Upper lobe of left lung (tissue), 6 donors: Measurements from ENCODE around the gene CR1. TPM values are rescaled to one million over a fixed set of nuclear protein-coding genes. Genes with fewer than 3 reads are reported as not detected.
"Not testable (repeated sequence)": the region's sequence is repeated elsewhere in the genome, so short reads cannot be mapped to it uniquely, and the experiment has no call there.

Experiments
- ATAC-seq, 2 donors: fragments of 200-7000 bp; cut with Tn5 transposase; one replicate each; pipeline ENCODE4 v1.9.1; 2022; ENCODE audit warnings: mild to moderate bottlenecking in 2 of 2, moderate library complexity in 2 of 2; ENCODE audit not compliant: low FRiP score in 2 of 2
- DNase-seq, 2 donors: peaks; one replicate each; pipeline ENCODE4 v3.0.0-alpha.2; 2019 to 2020
- H3K27ac ChIP-seq, 4 donors: fragments of 200-600 bp; sonication (generic); one replicate each; pipeline ENCODE4 v1.5.1; 2016 to 2019
- H3K27me3 ChIP-seq, 4 donors: fragments of 200-600 bp; sonication (generic); one replicate each; pipeline ENCODE4 v1.5.1; 2017 to 2019
- H3K36me3 ChIP-seq, 4 donors: fragments of 200-600 bp; sonication (generic); one replicate each; pipeline ENCODE4 v1.5.1; 2016 to 2019
- H3K4me1 ChIP-seq, 4 donors: fragments of 200-600 bp; sonication (generic); one replicate each; pipeline ENCODE4 v1.5.1; 2018 to 2019
- H3K4me3 ChIP-seq, 4 donors: fragments of 200-600 bp; sonication (generic); one replicate each; pipeline ENCODE4 v1.5.1; 2017 to 2019; ENCODE audit warnings: mild to moderate bottlenecking in 2 of 4, moderate library complexity in 1 of 4
- H3K9me3 ChIP-seq, 4 donors: fragments of 200-600 bp; sonication (generic); one replicate each; pipeline ENCODE4 v1.5.1; 2018 to 2019
- CTCF ChIP-seq, 6 experiments: fragments of 450-650 bp in 4 of 6; fragments of 200-600 bp in 2 of 6; sonication (generic) in 2 of 6; IDR thresholded peaks; one replicate each; pipeline ENCODE4 v1.5.1; 2016 to 2019; ENCODE audit warnings: antibody characterized with exemption in 6 of 6
- EP300 ChIP-seq, 4 donors: sonication (generic); formaldehyde crosslinking; IDR thresholded peaks; one replicate each; pipeline ENCODE4 v1.5.1; 2017; ENCODE audit warnings: antibody characterized with exemption in 4 of 4, control low read depth in 2 of 4
- POLR2A ChIP-seq, 4 donors: fragments of 450-650 bp; IDR thresholded peaks; one replicate each; pipeline ENCODE4 v1.5.1; 2016 to 2017; ENCODE audit warnings: antibody characterized with exemption in 4 of 4, mild to moderate bottlenecking in 2 of 4
- POLR2AphosphoS5 ChIP-seq, 2 donors: sonication (generic); formaldehyde crosslinking; IDR thresholded peaks; one replicate each; pipeline ENCODE4 v1.5.1; 2017; ENCODE audit warnings: antibody characterized with exemption in 2 of 2
- WGBS, 2 donors: methylation state at CpG; one replicate each; pipeline ENCODE4 v1.1.5; 2017 to 2018; 5-methylcytosine and 5-hydroxymethylcytosine counted together
- total RNA-seq, 6 donors: library from RNA; depleted of rRNA in 4 of 6; stranded (reverse); fragments of >200 nt in 4 of 6; gene quantifications; one replicate each; pipeline versions ENCODE4 v1.1.0 to v1.2.1, GENCODE V29; 2016 to 2021
- donor health status: DM: no; HTN: no; CAD: no; lungs with moderate emphysema.
- donor health status: DM: no; HTN: yes; CAD: no; lungs with severe emphysema.

Gene CR1
- total RNA-seq, 6 donors from 2014 or later, result 5.1 to 19.3 (median 11.4) TPM

GRCh38 chr1:207514890-207515289 lies 18.9 kb downstream of the CR1 start:
- H3K36me3 ChIP-seq, result no peaks in the 10 kb centered on the region

GRCh38 chr1:207516729-207517128 lies 20.8 kb downstream of the CR1 start:
- no peak for ATAC-seq

More at GRCh38 chr1:207514890-207515289, 18.9 kb downstream of the CR1 start:
- DNase-seq (no peak), ATAC-seq (no peak)
- Histone ChIP-seq H3K27ac (no peak overlapping the region), H3K27me3 (no peaks in the 10 kb centered on the region), H3K9me3 (no peaks in the 10 kb centered on the region), H3K4me3 (no peak overlapping the region), H3K4me1 (no peaks in the 10 kb centered on the region)
- no peak for TF ChIP-seq CTCF (IDR thresholded peaks at IDR 0.05)
- no peak for TF ChIP-seq POLR2AphosphoS5 (IDR thresholded peaks at IDR 0.05)
- no peak for TF ChIP-seq EP300 (IDR thresholded peaks at IDR 0.05)
- TF ChIP-seq POLR2A (IDR thresholded peaks at IDR 0.05), result no peak
- 90 to 92% methylated on average over 13 of the region's 13 CpGs for WGBS, 2 donors

GRCh38 chr1:207518608-207519236 lies 22.8 kb downstream of the CR1 start:
- WGBS, 2 donors, result 75 to 81% methylated on average over 4 of the region's 4 CpGs
- ATAC-seq (no peak), DNase-seq (no peak)
- Histone ChIP-seq H3K36me3 (no peaks in the 10 kb centered on the region), H3K27ac (no peak overlapping the region), H3K9me3 (no peaks in the 10 kb centered on the region), H3K27me3 (no peaks in the 10 kb centered on the region), H3K4me3 (no peak overlapping the region), H3K4me1 (no peaks in the 10 kb centered on the region)
- no peak for TF ChIP-seq CTCF (IDR thresholded peaks at IDR 0.05)
- no peak for TF ChIP-seq POLR2AphosphoS5 (IDR thresholded peaks at IDR 0.05)
- TF ChIP-seq EP300 (IDR thresholded peaks at IDR 0.05), result no peak
- TF ChIP-seq POLR2A (IDR thresholded peaks at IDR 0.05), result no peak

More at GRCh38 chr1:207516729-207517128, 20.8 kb downstream of the CR1 start:
- no peak overlapping the region for H3K27ac ChIP-seq
- no peak for DNase-seq
- H3K36me3 ChIP-seq, result no peaks in the 10 kb centered on the region
- no peaks in the 10 kb centered on the region for H3K9me3 ChIP-seq
- TF ChIP-seq CTCF (IDR thresholded peaks at IDR 0.05), result no peak
- no peak for TF ChIP-seq POLR2A (IDR thresholded peaks at IDR 0.05)
- TF ChIP-seq POLR2AphosphoS5 (IDR thresholded peaks at IDR 0.05), result no peak
- TF ChIP-seq EP300 (IDR thresholded peaks at IDR 0.05), result no peak
- H3K4me3 ChIP-seq, result no peak overlapping the region
- no peaks in the 10 kb centered on the region for H3K27me3 ChIP-seq
- no peaks in the 10 kb centered on the region for H3K4me1 ChIP-seq

GRCh38 chr1:207519505-207520399 lies 23.8 kb downstream of the CR1 start:
- H3K27ac ChIP-seq, result no peak overlapping the region
- H3K27me3 ChIP-seq, result no peaks in the 10 kb centered on the region
- TF ChIP-seq POLR2A (IDR thresholded peaks at IDR 0.05) (no peak), POLR2AphosphoS5 (IDR thresholded peaks at IDR 0.05) (no peak), CTCF (IDR thresholded peaks at IDR 0.05) (no peak), EP300 (IDR thresholded peaks at IDR 0.05) (no peak)
- DNase-seq (no peak), ATAC-seq (no peak)
- H3K4me1 ChIP-seq, result no peaks in the 10 kb centered on the region
- 83 to 84% methylated on average over 23 of the region's 23 CpGs for WGBS, 2 donors
- H3K9me3 ChIP-seq, result no peaks in the 10 kb centered on the region
- H3K36me3 ChIP-seq, result no peaks in the 10 kb centered on the region
- no peak overlapping the region for H3K4me3 ChIP-seq

GRCh38 chr1:207520400-207521345 lies 24.7 kb downstream of the CR1 start:
- ATAC-seq, H3K4me3 ChIP-seq: not testable (repeated sequence)
- 91 to 94% methylated on average over 10 of the region's 10 CpGs for WGBS, 2 donors

GRCh38 chr1:207525239-207525638 lies 29.3 kb downstream of the CR1 start:
- H3K9me3 ChIP-seq, H3K27ac ChIP-seq, H3K27me3 ChIP-seq, H3K36me3 ChIP-seq, DNase-seq, H3K4me1 ChIP-seq, H3K4me3 ChIP-seq, ATAC-seq: not testable (repeated sequence)
- 100% methylated on average over 1 of the region's 3 CpGs; no CpG with 5 or more reads in 1 of the 2 donors for WGBS, 2 donors

More at GRCh38 chr1:207520400-207521345, 24.7 kb downstream of the CR1 start:
- not testable (repeated sequence) for H3K27ac ChIP-seq, H3K27me3 ChIP-seq, H3K36me3 ChIP-seq, DNase-seq, H3K9me3 ChIP-seq, H3K4me1 ChIP-seq

- not testable (repeated sequence) for H3K27ac ChIP-seq, DNase-seq, ATAC-seq, H3K9me3 ChIP-seq, H3K4me3 ChIP-seq, H3K27me3 ChIP-seq, H3K4me1 ChIP-seq, H3K36me3 ChIP-seq
- no CpG with 5 or more reads among the region's 1 CpG for WGBS, 2 donors
These were observed 32.4 kb downstream of the CR1 start for GRCh38 chr1:207528401-207528800.
